NCI-H2227 (cell line): ENCODE results near the gene AK1.

Experiments
- DNase-seq: peaks from one replicate; lab custom pipeline; 2025; ENCODE audit not compliant: unreplicated experiment; lab: John Stamatoyannopoulos, UW

AK1 gene

GRCh38 chr9:127868278-127868902 is 9.1 kb downstream of the AK1 start:
- DNase-seq: no peak

- DNase-seq: no peak
Measured at GRCh38 chr9:127867356-127868277, 9.9 kb downstream of the AK1 start.

- DNase-seq: no peak
Measured at GRCh38 chr9:127866535-127866934, 10.9 kb downstream of the AK1 start.

- DNase-seq: no peak
Measured at GRCh38 chr9:127865645-127866464, 11.6 kb downstream of the AK1 start.

GRCh38 chr9:127863191-127863621 is 14.3 kb downstream of the AK1 start:
- DNase-seq: no peak

- no peak for DNase-seq
Measured at GRCh38 chr9:127862075-127863011, 15.1 kb downstream of the AK1 start.

- DNase-seq: no peak
Measured at GRCh38 chr9:127860779-127861178, 16.7 kb downstream of the AK1 start.

GRCh38 chr9:127860260-127860659 is 17.2 kb downstream of the AK1 start:
- no peak for DNase-seq

- DNase-seq: no peak
Measured at GRCh38 chr9:127858041-127858512, 19.4 kb downstream of the AK1 start.

- DNase-seq: no peak
Measured at GRCh38 chr9:127857278-127857677, 20.2 kb downstream of the AK1 start.

- no peak for DNase-seq
Measured at GRCh38 chr9:127856729-127857116, 20.8 kb downstream of the AK1 start.

GRCh38 chr9:127856094-127856728 is 21.3 kb downstream of the AK1 start:
- no peak for DNase-seq

GRCh38 chr9:127855522-127855921 is 22.0 kb downstream of the AK1 start:
- DNase-seq: no peak

GRCh38 chr9:127854960-127855359 is 22.5 kb downstream of the AK1 start:
- no peak for DNase-seq

- DNase-seq: no peak
Measured at GRCh38 chr9:127854184-127854806, 23.2 kb downstream of the AK1 start, which contains the start of gene ENG. ENG (minus strand) TSS chr9:127854658; CDS start chr9:127854355, 303 bp downstream.

GRCh38 chr9:127853312-127854183 is 23.9 kb downstream of the AK1 start:
- DNase-seq: no peak

GRCh38 chr9:127852829-127853228 is 24.6 kb downstream of the AK1 start:
- no peak for DNase-seq

- DNase-seq: no peak
Measured at GRCh38 chr9:127850286-127850830, 27.1 kb downstream of the AK1 start.
